ENCODE measurements around the gene NF1. TPM values are rescaled to one million over a fixed set of nuclear protein-coding genes. Genes with fewer than 3 reads are reported as not detected.
"Not testable (repeated sequence)": the region's sequence is repeated elsewhere in the genome, so short reads cannot be mapped to it uniquely, and the experiment has no call there.

Gene NF1
- total RNA-seq, 2 experiments from 2014 or later: 34.4 to 36.0 TPM

DNA sequence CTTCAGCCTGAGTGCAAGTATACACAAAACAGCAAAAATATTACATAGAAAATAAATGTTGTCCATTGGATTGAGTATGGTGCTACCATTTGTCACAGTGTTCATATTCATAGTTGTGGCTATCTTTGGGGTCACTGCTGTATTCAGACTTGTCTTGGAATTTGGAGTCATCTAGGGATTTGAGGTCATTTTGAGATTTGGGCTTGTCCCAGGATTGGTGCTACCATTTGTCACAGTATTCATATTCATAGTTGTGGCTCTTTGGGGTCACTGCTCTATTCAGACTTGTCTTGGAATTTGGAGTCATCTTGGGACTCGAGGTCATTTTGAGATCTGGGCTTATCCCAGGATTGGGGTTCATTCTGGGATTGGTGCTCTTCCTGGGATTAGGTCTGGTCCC is 177.5 kb downstream of the NF1 start:
- no peak overlapping the region for H3K4me3 Mint-ChIP-seq

GRCh38 chr17:31272803-31273202 is 178.0 kb downstream of the NF1 start:
- Mint-ChIP-seq H3K4me3 (no peak overlapping the region), H3K4me1 (no peaks in the 10 kb centered on the region), H3K9me3 (no peaks in the 10 kb centered on the region), H3K36me3 (peaks cover 22% of the 10 kb centered on the region), H3K27me3 (no peaks in the 10 kb centered on the region), H3K27ac (no peak overlapping the region)
- DNase-seq: no peak
- no peak for ATAC-seq (ENCODE audit: low read depth)
- POLR2A ChIA-PET: no interaction called here

More for the DNA sequence above, 177.5 kb downstream of the NF1 start:
- Mint-ChIP-seq H3K27ac (no peak overlapping the region), H3K36me3 (peaks cover 22% of the 10 kb centered on the region), H3K4me1 (no peaks in the 10 kb centered on the region), H3K9me3 (no peaks in the 10 kb centered on the region), H3K27me3 (no peaks in the 10 kb centered on the region)
- ATAC-seq (ENCODE audit: low read depth): no peak
- no peak for DNase-seq
- POLR2A ChIA-PET: no interaction called here

DNA sequence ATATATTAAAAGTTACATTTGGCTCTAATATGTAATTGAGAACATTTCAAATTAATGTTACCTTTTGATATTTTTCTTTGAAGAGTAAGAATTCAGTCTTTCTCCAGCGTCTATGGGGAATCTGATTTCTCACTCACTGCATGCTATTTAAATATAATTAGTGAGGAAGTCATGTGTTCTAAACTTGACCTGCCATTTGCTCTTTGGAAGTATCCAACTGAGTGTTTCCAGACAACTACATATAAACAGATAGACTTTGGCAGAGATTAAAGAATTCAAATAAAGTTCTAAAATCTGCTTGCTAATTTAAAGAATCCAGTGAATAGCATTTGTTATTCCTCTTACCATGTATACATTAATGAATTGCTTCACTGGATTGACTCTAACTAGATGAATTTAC is 178.7 kb downstream of the NF1 start:
- H3K4me1 Mint-ChIP-seq: no peaks in the 10 kb centered on the region
- no peak overlapping the region for H3K4me3 Mint-ChIP-seq
- ATAC-seq (ENCODE audit: low read depth) (no peak), DNase-seq (no peak)
- H3K27me3 Mint-ChIP-seq: no peaks in the 10 kb centered on the region
- H3K27ac Mint-ChIP-seq: no peak overlapping the region
- POLR2A ChIA-PET: no interaction called here
- no peaks in the 10 kb centered on the region for H3K9me3 Mint-ChIP-seq
- H3K36me3 Mint-ChIP-seq: peaks cover 20% of the 10 kb centered on the region

DNA sequence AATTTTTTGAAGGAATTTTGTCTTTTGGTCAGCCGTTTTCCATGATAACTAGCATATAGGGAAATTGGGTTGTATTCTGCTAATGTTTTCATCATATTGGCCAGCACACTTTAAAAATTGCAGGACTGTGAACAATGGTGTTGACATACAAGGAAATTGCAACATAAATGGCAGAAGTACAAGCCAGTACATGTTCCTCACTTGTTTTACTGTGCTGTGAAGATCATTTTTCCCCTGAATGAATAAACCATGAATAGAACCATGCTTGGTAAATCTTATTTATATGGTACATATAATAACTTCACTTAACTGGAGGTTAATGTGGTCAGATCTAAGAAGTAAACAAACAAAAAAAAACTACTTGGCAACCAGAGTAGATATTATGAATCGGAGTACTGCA is 179.5 kb downstream of the NF1 start:
- Mint-ChIP-seq H3K9me3 (no peaks in the 10 kb centered on the region), H3K27ac (no peak overlapping the region), H3K4me3 (no peak overlapping the region), H3K4me1 (no peaks in the 10 kb centered on the region), H3K36me3 (peaks cover 17% of the 10 kb centered on the region), H3K27me3 (no peaks in the 10 kb centered on the region)
- POLR2A ChIA-PET: no interaction called here
- DNase-seq (no peak), ATAC-seq (ENCODE audit: low read depth) (no peak)

- Mint-ChIP-seq H3K27me3 (no peaks in the 10 kb centered on the region), H3K4me3 (no peak overlapping the region), H3K4me1 (no peaks in the 10 kb centered on the region), H3K9me3 (no peaks in the 10 kb centered on the region), H3K27ac (no peak overlapping the region), H3K36me3 (peaks cover 15% of the 10 kb centered on the region)
- POLR2A ChIA-PET: no interaction called here
- DNase-seq: no peak
- no peak for ATAC-seq (ENCODE audit: low read depth)
These were observed 180.3 kb downstream of the NF1 start for GRCh38 chr17:31275116-31275515.

GRCh38 chr17:31279401-31279800 is 184.6 kb downstream of the NF1 start:
- Mint-ChIP-seq H3K9me3 (no peaks in the 10 kb centered on the region), H3K4me1 (no peaks in the 10 kb centered on the region), H3K36me3 (peaks cover 16% of the 10 kb centered on the region), H3K27ac (no peak overlapping the region), H3K27me3 (no peaks in the 10 kb centered on the region), H3K4me3 (no peak overlapping the region)
- ATAC-seq (ENCODE audit: low read depth) (no peak), DNase-seq (no peak)
- POLR2A ChIA-PET: interaction anchor here (0.6 kb wide), 1 partner anchor 121 kb away, joined by 4 read pairs; no protein-coding TSS in a partner anchor

DNA sequence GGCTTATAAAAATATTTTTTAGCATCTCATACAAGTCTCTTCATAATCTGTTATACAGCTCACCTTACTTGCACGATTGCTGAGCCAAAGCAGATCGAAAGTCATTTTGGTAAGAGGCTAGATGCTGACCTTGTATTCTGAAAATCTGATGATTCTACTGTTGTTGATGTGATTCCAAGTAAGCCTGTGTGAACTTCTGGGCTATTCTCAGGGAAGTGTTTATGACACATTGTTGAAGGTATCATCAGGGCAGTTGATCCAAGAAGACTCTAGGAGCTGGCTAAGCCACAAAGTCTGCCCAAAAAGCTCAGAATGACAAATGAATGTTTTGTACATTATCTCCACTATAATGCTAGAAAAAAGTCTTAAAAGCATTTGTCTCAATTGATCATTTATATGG is 186.3 kb downstream of the NF1 start:
- no peaks in the 10 kb centered on the region for H3K27me3 Mint-ChIP-seq
- no peak overlapping the region for H3K27ac Mint-ChIP-seq
- peaks cover 12% of the 10 kb centered on the region for H3K36me3 Mint-ChIP-seq
- ATAC-seq (ENCODE audit: low read depth) (no peak), DNase-seq (no peak)
- H3K9me3 Mint-ChIP-seq: no peaks in the 10 kb centered on the region
- H3K4me3 Mint-ChIP-seq: no peak overlapping the region
- POLR2A ChIA-PET: interaction anchor here (0.6 kb wide), 1 partner anchor 29 kb away, joined by 3 read pairs; no protein-coding TSS in a partner anchor
- no peaks in the 10 kb centered on the region for H3K4me1 Mint-ChIP-seq

GRCh38 chr17:31283841-31284240 is 189.1 kb downstream of the NF1 start:
- DNase-seq (no peak), ATAC-seq (ENCODE audit: low read depth) (no peak)
- Mint-ChIP-seq H3K4me3 (no peak overlapping the region), H3K27me3 (no peaks in the 10 kb centered on the region), H3K36me3 (peaks cover 23% of the 10 kb centered on the region), H3K4me1 (no peaks in the 10 kb centered on the region), H3K27ac (no peak overlapping the region), H3K9me3 (peaks cover 1% of the 10 kb centered on the region)
- POLR2A ChIA-PET: no interaction called here

DNA sequence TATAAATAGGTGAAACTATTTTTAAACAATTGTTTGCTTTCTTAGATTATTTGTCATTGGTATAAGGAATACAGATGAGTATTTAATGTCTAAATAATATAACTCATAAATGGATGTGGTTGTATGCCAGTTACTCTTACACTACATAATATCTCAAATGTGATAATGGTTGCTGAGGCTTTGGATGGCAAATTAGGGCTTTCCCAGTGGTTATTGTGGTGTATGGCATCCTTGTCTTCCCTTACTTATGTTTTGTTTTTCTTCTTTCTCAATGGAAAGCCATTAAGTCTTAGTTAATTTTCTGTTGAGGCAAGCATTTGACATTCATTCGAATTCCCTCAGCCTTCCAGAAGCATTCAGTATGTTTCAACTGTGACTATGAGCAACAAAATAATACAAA is 191.8 kb downstream of the NF1 start:
- POLR2A ChIA-PET: no interaction called here
- Mint-ChIP-seq H3K27me3 (no peaks in the 10 kb centered on the region), H3K36me3 (peaks cover 24% of the 10 kb centered on the region), H3K4me3 (no peak overlapping the region), H3K9me3 (peaks cover 1% of the 10 kb centered on the region), H3K4me1 (peaks cover 7% of the 10 kb centered on the region), H3K27ac (no peak overlapping the region)
- DNase-seq (no peak), ATAC-seq (ENCODE audit: low read depth) (no peak)

DNA sequence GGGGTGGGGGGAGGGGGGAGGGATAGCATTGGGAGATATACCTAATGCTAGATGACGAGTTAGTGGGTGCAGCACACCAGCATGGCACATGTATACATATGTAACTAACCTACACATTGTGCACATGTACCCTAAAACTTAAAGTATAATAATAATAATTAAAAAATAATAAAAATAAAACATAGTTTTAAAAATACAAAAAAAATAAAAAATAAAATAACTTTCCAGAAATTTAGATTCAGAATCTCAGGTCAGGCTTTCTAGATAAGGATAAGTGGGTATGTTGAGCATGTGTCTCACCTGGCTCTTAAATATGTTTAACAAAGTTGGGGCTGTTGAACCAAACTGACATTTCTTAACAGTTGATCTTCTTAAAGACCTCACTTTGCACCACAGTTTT is 193.2 kb downstream of the NF1 start:
- H3K4me1 Mint-ChIP-seq; H3K27ac Mint-ChIP-seq; POLR2A ChIA-PET; ATAC-seq (ENCODE audit: low read depth); H3K4me3 Mint-ChIP-seq; H3K9me3 Mint-ChIP-seq; DNase-seq; H3K27me3 Mint-ChIP-seq: not testable (repeated sequence)
- H3K36me3 Mint-ChIP-seq: peaks cover 22% of the 10 kb centered on the region

DNA sequence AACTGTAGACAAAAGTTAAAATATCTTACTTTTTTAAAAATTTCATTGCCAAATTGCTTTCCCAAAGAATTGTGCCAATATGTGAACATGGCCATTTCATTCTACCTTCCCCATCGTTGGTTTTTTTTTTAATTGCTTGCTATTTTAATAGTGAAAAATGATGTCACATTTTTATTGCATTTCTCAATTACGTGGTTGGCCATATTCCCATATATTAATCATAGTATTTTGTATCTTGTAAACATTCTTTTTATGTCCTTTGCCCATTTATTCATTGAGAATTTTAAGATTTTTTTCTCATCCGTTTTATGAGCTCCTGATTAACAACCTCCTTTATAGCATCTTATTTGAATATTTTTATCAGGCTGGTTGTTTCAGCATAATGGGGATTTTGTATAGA is 195.0 kb downstream of the NF1 start:
- DNase-seq: no peak

DNA sequence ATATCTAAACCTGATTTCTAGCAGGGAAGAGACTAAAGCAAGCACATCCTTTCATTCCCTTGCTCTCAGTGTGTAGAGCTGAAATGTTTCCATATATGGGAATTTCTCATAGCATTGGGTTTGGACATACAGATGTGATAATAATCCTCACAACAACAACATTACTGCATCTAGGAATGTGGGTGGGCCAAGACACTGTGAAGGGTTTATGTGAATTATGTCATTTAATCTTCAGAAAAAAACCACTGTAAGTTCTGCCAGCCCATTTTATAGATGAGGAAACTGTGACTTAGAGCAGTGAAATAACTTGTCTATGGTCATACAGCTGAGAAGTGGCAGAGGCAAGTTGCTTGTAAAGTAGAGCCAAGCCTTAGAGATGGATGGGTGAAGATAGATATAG is 197.0 kb downstream of the NF1 start:
- peaks cover 20% of the 10 kb centered on the region for H3K4me1 Mint-ChIP-seq

More for the DNA sequence above, 195.0 kb downstream of the NF1 start:
- POLR2A ChIA-PET: interaction anchor here (0.9 kb wide), 1 partner anchor 30 kb away, joined by 3 read pairs; no protein-coding TSS in a partner anchor
- ATAC-seq (ENCODE audit: low read depth): no peak
- H3K27ac Mint-ChIP-seq: no peak overlapping the region
- peaks cover 1% of the 10 kb centered on the region for H3K9me3 Mint-ChIP-seq
- peaks cover 22% of the 10 kb centered on the region for H3K36me3 Mint-ChIP-seq
- peaks cover 11% of the 10 kb centered on the region for H3K4me1 Mint-ChIP-seq
- no peak overlapping the region for H3K4me3 Mint-ChIP-seq
- H3K27me3 Mint-ChIP-seq: no peaks in the 10 kb centered on the region

DNA sequence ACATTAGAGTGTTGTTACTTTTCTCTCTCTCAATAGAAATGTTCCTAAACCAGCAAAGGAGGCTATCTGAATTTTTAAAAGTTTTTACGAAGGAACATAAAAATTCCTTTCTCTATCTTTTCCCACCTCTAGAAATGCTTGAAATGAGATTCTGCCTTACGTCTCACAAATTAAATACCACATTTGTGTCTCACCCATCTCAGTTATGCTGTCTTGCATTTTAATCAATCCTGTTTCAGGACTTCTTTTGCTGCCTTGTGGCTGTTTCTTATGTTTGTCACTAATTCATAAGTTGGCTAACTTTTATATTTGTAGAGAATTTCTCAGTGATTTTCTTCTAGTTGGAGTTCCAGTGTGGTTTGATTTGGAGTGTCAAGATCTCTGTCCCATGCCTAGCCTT is 198.8 kb downstream of the NF1 start:
- POLR2A ChIA-PET: no interaction called here
- Mint-ChIP-seq H3K36me3 (peaks cover 11% of the 10 kb centered on the region), H3K9me3 (no peaks in the 10 kb centered on the region), H3K27ac (no peak overlapping the region), H3K4me3 (no peak overlapping the region), H3K27me3 (no peaks in the 10 kb centered on the region), H3K4me1 (peaks cover 20% of the 10 kb centered on the region)
- DNase-seq (no peak), ATAC-seq (ENCODE audit: low read depth) (no peak)

More for the DNA sequence above, 197.0 kb downstream of the NF1 start:
- H3K27ac Mint-ChIP-seq: no peak overlapping the region
- ATAC-seq (ENCODE audit: low read depth) (no peak), DNase-seq (no peak)
- H3K27me3 Mint-ChIP-seq: no peaks in the 10 kb centered on the region
- H3K36me3 Mint-ChIP-seq: peaks cover 20% of the 10 kb centered on the region
- peaks cover 1% of the 10 kb centered on the region for H3K9me3 Mint-ChIP-seq
- POLR2A ChIA-PET: interaction anchor here (1.2 kb wide), 1 partner anchor 19 kb away, joined by 3 read pairs; no protein-coding TSS in a partner anchor
- H3K4me3 Mint-ChIP-seq: no peak overlapping the region

DNA sequence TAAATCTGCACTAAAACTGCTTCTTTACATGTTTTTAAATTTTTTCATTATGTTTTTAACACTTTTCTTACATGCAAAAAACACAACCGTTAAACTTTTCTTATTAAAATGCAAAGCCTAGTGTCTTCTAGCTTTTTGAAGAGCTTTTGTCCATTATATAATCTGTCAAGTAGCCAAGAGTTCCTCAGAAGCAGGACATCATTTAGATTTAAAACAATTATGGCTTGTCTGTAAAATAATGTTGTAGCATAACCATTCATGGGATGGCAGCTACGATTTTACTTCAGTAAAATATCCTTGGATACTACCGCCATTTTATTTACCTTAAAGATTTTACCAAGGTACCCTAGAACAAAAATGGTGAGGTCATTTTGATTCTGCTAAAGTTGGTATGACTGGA is 199.5 kb downstream of the NF1 start:
- Mint-ChIP-seq H3K9me3 (no peaks in the 10 kb centered on the region), H3K4me1 (peaks cover 18% of the 10 kb centered on the region), H3K27ac (no peak overlapping the region), H3K4me3 (no peak overlapping the region), H3K27me3 (no peaks in the 10 kb centered on the region), H3K36me3 (peaks cover 11% of the 10 kb centered on the region)
- POLR2A ChIA-PET: no interaction called here
- DNase-seq (no peak), ATAC-seq (ENCODE audit: low read depth) (no peak)
